GM23248 (cell line): Measurements from ENCODE around the gene ARSJ. TPM values are rescaled to one million over a fixed set of nuclear protein-coding genes. Genes with fewer than 3 reads are reported as not detected.

Source experiments
- DNase-seq: peaks from one replicate; pipeline ENCODE4 v3.0.0-alpha.2; 2015
- H2AFZ ChIP-seq: fragments of 200-600 bp; sonication (generic); 2 replicates; pipeline ENCODE4 v1.6.1; 2016; ENCODE audit warnings: antibody characterized with exemption
- H3F3A ChIP-seq: fragments of 200-600 bp; sonication (generic); 2 replicates; pipeline ENCODE4 v1.6.1; 2016; ENCODE audit warnings: mild to moderate bottlenecking, antibody characterized with exemption, mixed run types; ENCODE audit not compliant: insufficient read depth
- H3K27ac ChIP-seq: fragments of 200-600 bp; sonication (generic); 2 replicates; pipeline ENCODE4 v1.5.1; 2016; ENCODE audit warnings: mild to moderate bottlenecking
- H3K27me3 ChIP-seq: fragments of 200-600 bp; sonication (generic); replicated peaks from 2 replicates; pipeline ENCODE4 v1.6.1; 2016; ENCODE audit warnings: mild to moderate bottlenecking; ENCODE audit not compliant: insufficient read depth
- H3K36me3 ChIP-seq: fragments of 200-600 bp; sonication (generic); 2 replicates; pipeline ENCODE4 v1.6.1; 2016; ENCODE audit warnings: low read depth, mild to moderate bottlenecking
- H3K4me1 ChIP-seq: fragments of 200-600 bp; sonication (generic); 2 replicates; pipeline ENCODE4 v1.6.1; 2016; ENCODE audit warnings: mild to moderate bottlenecking; ENCODE audit not compliant: insufficient read depth
- H3K4me2 ChIP-seq: fragments of 200-600 bp; sonication (generic); one replicate; pipeline ENCODE4 v1.6.1; 2016; ENCODE audit warnings: mild to moderate bottlenecking; ENCODE audit not compliant: unreplicated experiment
- H3K4me3 ChIP-seq: fragments of 200-600 bp; sonication (generic); 2 replicates; pipeline ENCODE4 v1.5.1; 2016; ENCODE audit warnings: mild to moderate bottlenecking
- H3K79me2 ChIP-seq: fragments of 200-600 bp; sonication (generic); 2 replicates; pipeline ENCODE4 v1.6.1; 2016; ENCODE audit warnings: mild to moderate bottlenecking; ENCODE audit not compliant: insufficient read depth
- H3K9ac ChIP-seq: fragments of 200-600 bp; sonication (generic); 2 replicates; pipeline ENCODE4 v1.6.1; 2016; ENCODE audit warnings: mild to moderate bottlenecking
- H3K9me2 ChIP-seq: fragments of 200-600 bp; sonication (generic); 2 replicates; pipeline ENCODE4 v1.6.1; 2016; ENCODE audit warnings: mixed run types, mild to moderate bottlenecking, moderate library complexity; ENCODE audit not compliant: insufficient read depth
- H3K9me3 ChIP-seq: fragments of 200-600 bp; sonication (generic); one replicate; pipeline ENCODE4 v1.6.1; 2017; ENCODE audit warnings: low read depth
- H4K20me1 ChIP-seq: fragments of 200-600 bp; sonication (generic); 2 replicates; pipeline ENCODE4 v1.6.0; 2016; ENCODE audit not compliant: insufficient read depth
- EZH2 ChIP-seq: fragments of 200-600 bp; sonication (generic); IDR thresholded peaks from 2 replicates; pipeline ENCODE4 v1.6.1; 2018; ENCODE audit warnings: antibody characterized with exemption, mild to moderate bottlenecking; ENCODE audit not compliant: insufficient read depth, poor library complexity, severe bottlenecking
- EZH2phosphoT487 ChIP-seq: fragments of 200-600 bp; sonication (generic); IDR thresholded peaks from 2 replicates; pipeline ENCODE4 v1.6.1; 2018; ENCODE audit warnings: antibody characterized with exemption, moderate library complexity, mild to moderate bottlenecking, low read depth; ENCODE audit not compliant: insufficient read depth
- WGBS, 2 experiments: methylation state at CpG; one replicate each; pipeline ENCODE4 v1.1.6; 2015 to 2017; ENCODE audit warnings: low lambda C conversion rate in 2 of 2, low coverage in 1 of 2; ENCODE audit errors: missing lambda C conversion rate in 2 of 2; 5-methylcytosine and 5-hydroxymethylcytosine counted together
- in situ Hi-C: fragments of 300-500 bp; cut with MboI; formaldehyde crosslinking; loops from 2 replicates; pipeline ENCODE4 v1.15.0; 2020
- polyA plus RNA-seq: library from polyadenylated mRNA; unstranded; fragments of >200 nt; fragmentation: Nextera tagmentation; extraction: Ambion mirVana; gene quantifications from 2 replicates; pipeline ENCODE4 v1.2.1, GENCODE V29; 2016
- total RNA-seq: library from RNA; depleted of rRNA; stranded (reverse); fragments of >200 nt; shearing (Covaris generic); gene quantifications from 2 replicates; pipeline ENCODE4 v1.2.3, GENCODE V29; 2014

The ARSJ gene
- total and polyA plus RNA-seq, 2 experiments from 2014 or later: 32.2 to 33.7 TPM

- Histone ChIP-seq H3K27me3 (no peaks in the 10 kb centered on the region), H3K36me3 (0 out of 2 replicates have a peak, but pooled peaks cover 6% of the 10 kb centered on the region), H3K9ac (no peak overlapping the region), H3K4me1 (peaks cover 49% of the 10 kb centered on the region), H3K4me2 (peak overlapping the region; percentile 62), H3K9me2 (no peaks in the 10 kb centered on the region), H3K79me2 (peaks cover 100% of the 10 kb centered on the region), H3K4me3 (no peak overlapping the region), H2AFZ (no peak overlapping the region), H4K20me1 (no peaks in the 10 kb centered on the region), H3F3A (peaks cover 35% of the 10 kb centered on the region), H3K27ac (peak overlapping the region; percentile 52), H3K9me3 (no peaks in the 10 kb centered on the region)
- in situ Hi-C loops: no loop called here
- DNase-seq: peak; percentile 75
- WGBS, 2 experiments: 6% methylated on average over 2 of the region's 2 CpGs
- TF ChIP-seq EZH2phosphoT487 (no peak), EZH2 (no peak)
These were observed 7.6 kb downstream of the ARSJ start for GRCh38 chr4:113971706-113972360.

GRCh38 chr4:113969709-113970334 lies 9.6 kb downstream of the ARSJ start:
- in situ Hi-C loops: no loop called here
- WGBS, 2 experiments: 22 to 51% methylated on average over 1 of the region's 1 CpG
- peak overlapping the region; percentile 40 for H3K4me2 ChIP-seq
- peak; percentile 66 for DNase-seq
- peak overlapping the region; percentile 25; the same call in 1 of the 2 replicates for H3K27ac ChIP-seq
- no peaks in the 10 kb centered on the region for H3K9me2 ChIP-seq
- H3K27me3 ChIP-seq: no peaks in the 10 kb centered on the region
- no peaks in the 10 kb centered on the region for H3K9me3 ChIP-seq
- peaks cover 42% of the 10 kb centered on the region for H3K4me1 ChIP-seq
- peaks cover 32% of the 10 kb centered on the region for H3F3A ChIP-seq
- peaks cover 100% of the 10 kb centered on the region for H3K79me2 ChIP-seq
- no peak overlapping the region for H2AFZ ChIP-seq
- TF ChIP-seq EZH2phosphoT487 (no peak), EZH2 (no peak)
- H4K20me1 ChIP-seq: no peaks in the 10 kb centered on the region; the same call in 1 of the 2 replicates
- no peak overlapping the region for H3K9ac ChIP-seq
- peak overlapping the region; percentile 17; the same call in 1 of the 2 replicates for H3K4me3 ChIP-seq
- H3K36me3 ChIP-seq: 0 out of 2 replicates have a peak, but pooled peaks cover 3% of the 10 kb centered on the region

- H2AFZ ChIP-seq: no peak overlapping the region
- no peaks in the 10 kb centered on the region for H3K27me3 ChIP-seq
- H3K79me2 ChIP-seq: peaks cover 100% of the 10 kb centered on the region
- H3K4me1 ChIP-seq: peaks cover 42% of the 10 kb centered on the region
- H3K36me3 ChIP-seq: no peaks in the 10 kb centered on the region
- no peak overlapping the region for H3K9ac ChIP-seq
- peaks cover 32% of the 10 kb centered on the region for H3F3A ChIP-seq
- H3K9me3 ChIP-seq: no peaks in the 10 kb centered on the region
- TF ChIP-seq EZH2phosphoT487: no peak
- no peak for TF ChIP-seq EZH2
- no peak overlapping the region for H3K27ac ChIP-seq
- in situ Hi-C loops: no loop called here
- H3K4me3 ChIP-seq: no peak overlapping the region
- H4K20me1 ChIP-seq: no peaks in the 10 kb centered on the region; the same call in 1 of the 2 replicates
- no peak for DNase-seq
- H3K4me2 ChIP-seq: no peak overlapping the region
- 98 to 100% methylated on average over 2 of the region's 2 CpGs for WGBS, 2 experiments
- H3K9me2 ChIP-seq: no peaks in the 10 kb centered on the region
These were observed 11.0 kb downstream of the ARSJ start for GRCh38 chr4:113968473-113968872.

GRCh38 chr4:113967687-113968086 lies 11.8 kb downstream of the ARSJ start:
- Histone ChIP-seq H3K9me3 (no peaks in the 10 kb centered on the region), H3K36me3 (no peaks in the 10 kb centered on the region), H3K4me1 (peaks cover 42% of the 10 kb centered on the region), H3K4me2 (peak overlapping the region; percentile 10), H3K79me2 (peaks cover 100% of the 10 kb centered on the region), H3K4me3 (no peak overlapping the region), H3K9ac (no peak overlapping the region), H3K27ac (no peak overlapping the region), H3K27me3 (no peaks in the 10 kb centered on the region), H4K20me1 (no peaks in the 10 kb centered on the region; the same call in 1 of the 2 replicates), H3F3A (peaks cover 30% of the 10 kb centered on the region), H2AFZ (no peak overlapping the region), H3K9me2 (no peaks in the 10 kb centered on the region)
- in situ Hi-C loops: no loop called here
- no peak for DNase-seq
- TF ChIP-seq EZH2: no peak
- TF ChIP-seq EZH2phosphoT487: no peak
